Sigmoid colon (tissue), 3 donors: ENCODE data around the gene SHH.

Source experiments
- CTCF ChIP-seq, 4 experiments: fragments of 450-650 bp in 3 of 4; fragments of 200-600 bp in 1 of 4; IDR thresholded peaks; one replicate each; pipeline ENCODE4 v1.5.1; 2016 to 2019; ENCODE audit warnings: antibody characterized with exemption in 4 of 4, mild to moderate bottlenecking in 3 of 4, moderate library complexity in 2 of 4
- POLR2A ChIP-seq, 2 donors: fragments of 450-650 bp; IDR thresholded peaks; one replicate each; pipeline ENCODE4 v1.6.1; 2016; ENCODE audit warnings: antibody characterized with exemption in 2 of 2, mild to moderate bottlenecking in 2 of 2, moderate library complexity in 2 of 2

GRCh38 chr7:155786491-155786890, 25.8 kb downstream of the SHH start:
- no peak for TF ChIP-seq CTCF (IDR thresholded peaks at IDR 0.05)
- no peak for TF ChIP-seq POLR2A (IDR thresholded peaks at IDR 0.05)
